ENCODE results near the gene DIDO1. TPM values are rescaled to one million over a fixed set of nuclear protein-coding genes. Genes with fewer than 3 reads are reported as not detected.

The DIDO1 gene
- total and polyA plus RNA-seq, 2 of the 13 experiments (the other 11 are each of a cell fraction or from before 2014, with no cell fraction given) = 75.0 to 75.1 TPM

GRCh38 chr20:62970307-62971210 is 44.3 kb upstream of the DIDO1 start (continued):
- TF ChIP-seq ZNF30 (CRISPR knock-in tag; IDR thresholded peaks at IDR 0.05) (no peak), ZNF460 (CRISPR knock-in tag; IDR thresholded peaks at IDR 0.05; ENCODE audit: borderline replicate concordance) (0 out of 2 replicates have a peak, but pooled peaks have one; percentile 13), ZBTB7B (CRISPR knock-in tag; IDR thresholded peaks at IDR 0.05) (no peak), MIER3 (CRISPR knock-in tag; IDR thresholded peaks at IDR 0.05; ENCODE audit: borderline replicate concordance) (no peak), ZNF615 (CRISPR knock-in tag; IDR thresholded peaks at IDR 0.05; ENCODE audit: borderline replicate concordance) (no peak), THRA (CRISPR knock-in tag; IDR thresholded peaks at IDR 0.05; ENCODE audit: borderline replicate concordance) (no peak), NFYC (CRISPR knock-in tag; IDR thresholded peaks at IDR 0.05) (no peak; the same call in 1 of the 2 replicates), ZNF720 (CRISPR knock-in tag; IDR thresholded peaks at IDR 0.05) (no peak), ZNF777 (CRISPR knock-in tag; IDR thresholded peaks at IDR 0.05) (peak; percentile 70), YEATS2 (CRISPR knock-in tag; IDR thresholded peaks at IDR 0.05; ENCODE audit: borderline replicate concordance) (no peak), ZNF552 (CRISPR knock-in tag; IDR thresholded peaks at IDR 0.05; ENCODE audit: borderline replicate concordance) (no peak)
- TF ChIP-seq, protein P1, sequence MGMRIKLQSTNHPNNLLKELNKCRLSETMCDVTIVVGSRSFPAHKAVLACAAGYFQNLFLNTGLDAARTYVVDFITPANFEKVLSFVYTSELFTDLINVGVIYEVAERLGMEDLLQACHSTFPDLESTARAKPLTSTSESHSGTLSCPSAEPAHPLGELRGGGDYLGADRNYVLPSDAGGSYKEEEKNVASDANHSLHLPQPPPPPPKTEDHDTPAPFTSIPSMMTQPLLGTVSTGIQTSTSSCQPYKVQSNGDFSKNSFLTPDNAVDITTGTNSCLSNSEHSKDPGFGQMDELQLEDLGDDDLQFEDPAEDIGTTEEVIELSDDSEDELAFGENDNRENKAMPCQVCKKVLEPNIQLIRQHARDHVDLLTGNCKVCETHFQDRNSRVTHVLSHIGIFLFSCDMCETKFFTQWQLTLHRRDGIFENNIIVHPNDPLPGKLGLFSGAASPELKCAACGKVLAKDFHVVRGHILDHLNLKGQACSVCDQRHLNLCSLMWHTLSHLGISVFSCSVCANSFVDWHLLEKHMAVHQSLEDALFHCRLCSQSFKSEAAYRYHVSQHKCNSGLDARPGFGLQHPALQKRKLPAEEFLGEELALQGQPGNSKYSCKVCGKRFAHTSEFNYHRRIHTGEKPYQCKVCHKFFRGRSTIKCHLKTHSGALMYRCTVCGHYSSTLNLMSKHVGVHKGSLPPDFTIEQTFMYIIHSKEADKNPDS (CRISPR knock-in tag; IDR thresholded peaks at IDR 0.05) = peak; percentile 55; the same call in 1 of the 2 replicates
- TF ChIP-seq, protein P2, sequence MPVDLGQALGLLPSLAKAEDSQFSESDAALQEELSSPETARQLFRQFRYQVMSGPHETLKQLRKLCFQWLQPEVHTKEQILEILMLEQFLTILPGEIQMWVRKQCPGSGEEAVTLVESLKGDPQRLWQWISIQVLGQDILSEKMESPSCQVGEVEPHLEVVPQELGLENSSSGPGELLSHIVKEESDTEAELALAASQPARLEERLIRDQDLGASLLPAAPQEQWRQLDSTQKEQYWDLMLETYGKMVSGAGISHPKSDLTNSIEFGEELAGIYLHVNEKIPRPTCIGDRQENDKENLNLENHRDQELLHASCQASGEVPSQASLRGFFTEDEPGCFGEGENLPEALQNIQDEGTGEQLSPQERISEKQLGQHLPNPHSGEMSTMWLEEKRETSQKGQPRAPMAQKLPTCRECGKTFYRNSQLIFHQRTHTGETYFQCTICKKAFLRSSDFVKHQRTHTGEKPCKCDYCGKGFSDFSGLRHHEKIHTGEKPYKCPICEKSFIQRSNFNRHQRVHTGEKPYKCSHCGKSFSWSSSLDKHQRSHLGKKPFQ (CRISPR knock-in tag; IDR thresholded peaks at IDR 0.05; ENCODE audit: insufficient replicate concordance) = no peak
- TF ChIP-seq, protein P3, sequence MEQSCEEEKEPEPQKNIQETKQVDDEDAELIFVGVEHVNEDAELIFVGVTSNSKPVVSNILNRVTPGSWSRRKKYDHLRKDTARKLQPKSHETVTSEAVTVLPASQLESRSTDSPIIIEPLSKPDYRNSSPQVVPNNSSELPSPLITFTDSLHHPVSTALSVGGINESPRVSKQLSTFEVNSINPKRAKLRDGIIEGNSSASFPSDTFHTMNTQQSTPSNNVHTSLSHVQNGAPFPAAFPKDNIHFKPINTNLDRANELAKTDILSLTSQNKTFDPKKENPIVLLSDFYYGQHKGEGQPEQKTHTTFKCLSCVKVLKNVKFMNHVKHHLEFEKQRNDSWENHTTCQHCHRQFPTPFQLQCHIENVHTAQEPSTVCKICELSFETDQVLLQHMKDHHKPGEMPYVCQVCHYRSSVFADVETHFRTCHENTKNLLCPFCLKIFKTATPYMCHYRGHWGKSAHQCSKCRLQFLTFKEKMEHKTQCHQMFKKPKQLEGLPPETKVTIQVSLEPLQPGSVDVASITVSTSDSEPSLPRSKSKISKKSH (CRISPR knock-in tag; IDR thresholded peaks at IDR 0.05; ENCODE audit: borderline replicate concordance) = no peak; the same call in 1 of the 2 replicates

All from HepG2 (cell line).